MM.1S (cell line): ENCODE data around the gene ZFYVE28.

ENCODE experiments used
- CTCF ChIP-seq: fragments of 300-600 bp; sonication (generic); IDR thresholded peaks from 2 replicates; pipeline ENCODE4 v1.5.1; 2016; ENCODE audit warnings: antibody characterized with exemption, low read length, mixed read lengths
- EZH2 ChIP-seq: fragments of 300-600 bp; sonication (generic); optimal IDR thresholded peaks from 2 replicates; pipeline ENCODE3; 2017; ENCODE audit warnings: low read depth, mild to moderate bottlenecking, antibody characterized with exemption, low read length, mixed read lengths

DNA sequence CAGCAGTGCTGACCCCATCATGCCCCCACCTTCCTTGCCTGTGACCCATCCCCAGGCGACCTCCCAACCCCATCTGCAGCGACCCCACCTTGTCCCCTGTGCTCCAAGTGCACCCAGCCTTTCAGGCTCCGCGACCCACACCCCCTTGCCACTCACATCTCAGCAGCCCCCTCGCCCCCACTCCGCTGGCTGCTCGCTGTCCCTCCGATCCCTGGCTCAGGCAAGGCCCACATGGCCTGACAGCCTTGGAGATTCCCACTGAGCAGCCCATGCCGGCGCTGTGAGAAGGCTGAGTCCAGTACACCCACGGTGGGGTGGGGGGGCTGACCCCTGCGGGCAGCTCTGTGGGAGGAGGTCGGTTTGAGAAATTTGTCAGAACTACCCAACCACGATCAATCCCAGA, 9.1 kb downstream of the ZFYVE28 start:
- TF ChIP-seq EZH2 (no peak), CTCF (no peak)
